ENCODE data around the gene CEP170.

DNA sequence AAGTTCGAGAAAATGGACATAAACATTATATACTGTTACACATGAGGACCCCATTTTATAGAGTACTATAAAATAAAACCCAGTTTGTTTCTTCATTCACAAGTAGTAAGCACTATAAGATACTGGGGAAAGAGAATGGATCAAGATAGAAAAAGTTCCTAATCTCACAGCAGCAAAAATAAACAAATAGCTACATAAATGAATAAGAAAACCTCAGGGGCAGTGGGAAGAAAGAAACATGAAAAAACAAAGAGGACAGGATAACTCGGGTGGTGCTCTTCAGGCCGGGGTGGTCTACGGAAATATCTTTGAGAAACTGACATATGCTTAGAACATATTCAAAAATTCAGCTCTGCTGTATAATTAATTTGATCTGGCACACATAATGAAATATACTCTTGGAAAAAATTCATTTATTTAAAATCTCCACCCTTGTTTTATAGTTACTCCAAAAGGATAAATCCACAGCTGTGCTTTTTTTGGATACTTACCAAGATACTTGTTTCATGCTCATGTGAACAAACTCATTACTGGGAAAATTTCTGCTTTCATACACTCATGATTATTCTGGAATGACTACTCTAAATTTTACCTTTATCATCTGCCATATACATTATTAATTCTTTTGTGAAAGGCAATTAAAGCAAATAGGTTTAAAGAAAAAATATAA, 20.0 kb downstream of the CEP170 start:
- TF ChIP-seq NFYB (IDR thresholded peaks at IDR 0.05; ENCODE audit: insufficient read depth, low read depth, low read length): no peak
- TF ChIP-seq POLR2AphosphoS2 (IDR thresholded peaks at IDR 0.05; ENCODE audit: low read depth, low read length): no peak
- no peak for TF ChIP-seq RCOR1 (conservative IDR thresholded peaks at IDR 0.05; ENCODE audit: low read depth, low read length)
- no peak for TF ChIP-seq GABPA (IDR thresholded peaks at IDR 0.05; ENCODE audit: low read depth)
- TF ChIP-seq BMI1 (IDR thresholded peaks at IDR 0.05; ENCODE audit: borderline replicate concordance): no peak
- TF ChIP-seq RAD51 (IDR thresholded peaks at IDR 0.05): no peak
- TF ChIP-seq SMAD1 (IDR thresholded peaks at IDR 0.05; ENCODE audit: low read depth, partially characterized antibody): no peak
- no peak for TF ChIP-seq POLR2A (IDR thresholded peaks at IDR 0.05; ENCODE audit: low read depth, low read length)
